Mesothelial cell of epicardium (in vitro differentiated cells): ENCODE results near the gene PDGFD. TPM values are rescaled to one million over a fixed set of nuclear protein-coding genes. Genes with fewer than 3 reads are reported as not detected.

Experiments used
- DNase-seq, 2 experiments: peaks; one replicate each; pipeline ENCODE4 v3.0.0; 2021; ENCODE audit warnings: low spot score in 2 of 2; ENCODE audit not compliant: unreplicated experiment in 2 of 2
- H3K27ac Mint-ChIP-seq: 2 replicates; pipeline ENCODE4 v1.8.0; 2021; ENCODE audit warnings: mixed read lengths
- H3K27me3 Mint-ChIP-seq: 2 replicates; pipeline ENCODE4 v1.8.0; 2021; ENCODE audit warnings: low read depth, mixed read lengths
- H3K36me3 Mint-ChIP-seq: 2 replicates; pipeline ENCODE4 v1.8.0; 2021; ENCODE audit warnings: mixed read lengths
- H3K4me1 Mint-ChIP-seq: 2 replicates; pipeline ENCODE4 v1.8.0; 2021; ENCODE audit warnings: mixed read lengths
- H3K4me3 Mint-ChIP-seq: 2 replicates; pipeline ENCODE4 v1.8.0; 2021; ENCODE audit warnings: mild to moderate bottlenecking, moderate library complexity, mixed read lengths
- H3K9me3 Mint-ChIP-seq: 2 replicates; pipeline ENCODE4 v1.8.0; 2021; ENCODE audit warnings: mixed read lengths
- CTCF ChIP-seq: fragments of 200-600 bp; sonication (generic); IDR thresholded peaks from one replicate; pipeline ENCODE4 v1.5.0; 2021; ENCODE audit warnings: antibody characterized with exemption; ENCODE audit not compliant: unreplicated experiment
- total RNA-seq: library from RNA; stranded (reverse); gene quantifications from 3 replicates; pipeline ENCODE4 v1.2.1, GENCODE V29; 2021

Gene PDGFD
- total RNA-seq, 1 donor from 2014 or later: 29.1 TPM

GRCh38 chr11:104028476-104029263 lies 135.3 kb downstream of the PDGFD start:
- Mint-ChIP-seq H3K36me3 (peaks cover 14% of the 10 kb centered on the region), H3K4me3 (no peak overlapping the region), H3K9me3 (peaks cover 10% of the 10 kb centered on the region), H3K27ac (no peak overlapping the region), H3K4me1 (peaks cover 12% of the 10 kb centered on the region), H3K27me3 (no peaks in the 10 kb centered on the region)
- no peak for TF ChIP-seq CTCF
- DNase-seq: no peak

GRCh38 chr11:104024572-104024971 lies 139.4 kb downstream of the PDGFD start:
- H3K4me1 Mint-ChIP-seq: peaks cover 20% of the 10 kb centered on the region
- no peak for DNase-seq
- H3K9me3 Mint-ChIP-seq: no peaks in the 10 kb centered on the region
- no peaks in the 10 kb centered on the region for H3K27me3 Mint-ChIP-seq
- no peak overlapping the region for H3K27ac Mint-ChIP-seq
- H3K36me3 Mint-ChIP-seq: no peaks in the 10 kb centered on the region
- no peak for TF ChIP-seq CTCF
- H3K4me3 Mint-ChIP-seq: no peak overlapping the region

GRCh38 chr11:104015649-104016415 lies 148.1 kb downstream of the PDGFD start:
- H3K27me3 Mint-ChIP-seq: no peaks in the 10 kb centered on the region
- no peak overlapping the region for H3K27ac Mint-ChIP-seq
- peaks cover 13% of the 10 kb centered on the region for H3K36me3 Mint-ChIP-seq
- TF ChIP-seq CTCF: no peak
- peaks cover 12% of the 10 kb centered on the region for H3K4me1 Mint-ChIP-seq
- no peak for DNase-seq
- peaks cover 17% of the 10 kb centered on the region for H3K9me3 Mint-ChIP-seq
- H3K4me3 Mint-ChIP-seq: no peak overlapping the region

- TF ChIP-seq CTCF: no peak
- H3K27ac Mint-ChIP-seq: no peak overlapping the region
- peaks cover 7% of the 10 kb centered on the region for H3K4me1 Mint-ChIP-seq
- H3K27me3 Mint-ChIP-seq: no peaks in the 10 kb centered on the region
- no peak for DNase-seq
- peaks cover 14% of the 10 kb centered on the region for H3K9me3 Mint-ChIP-seq
- H3K4me3 Mint-ChIP-seq: no peak overlapping the region
- H3K36me3 Mint-ChIP-seq: peaks cover 13% of the 10 kb centered on the region
Observed at GRCh38 chr11:104011044-104011443, 152.9 kb downstream of the PDGFD start.

GRCh38 chr11:104009744-104010143 lies 154.2 kb downstream of the PDGFD start:
- no peaks in the 10 kb centered on the region for H3K27me3 Mint-ChIP-seq
- H3K9me3 Mint-ChIP-seq: peaks cover 14% of the 10 kb centered on the region
- no peak overlapping the region for H3K4me3 Mint-ChIP-seq
- DNase-seq: no peak
- no peak overlapping the region for H3K27ac Mint-ChIP-seq
- H3K36me3 Mint-ChIP-seq: peaks cover 13% of the 10 kb centered on the region
- H3K4me1 Mint-ChIP-seq: peaks cover 7% of the 10 kb centered on the region
- no peak for TF ChIP-seq CTCF
